Heart right ventricle (tissue), 16 donors: Measurements from ENCODE around the gene AKAP8. TPM values are rescaled to one million over a fixed set of nuclear protein-coding genes. Genes with fewer than 3 reads are reported as not detected.

ENCODE experiments used
- ATAC-seq, 8 donors: fragments of 200-7000 bp; cut with Tn5 transposase; one replicate each; pipeline ENCODE4 v1.9.1; 2020; ENCODE audit warnings: mild to moderate bottlenecking in 8 of 8, moderate library complexity in 8 of 8, moderate number of reproducible peaks in 1 of 8
- DNase-seq, 2 donors: peaks; one replicate each; pipeline ENCODE4 v3.0.0-alpha.2; 2020
- H3K27ac ChIP-seq, 10 donors: fragments of 200-600 bp; sonication (generic) in 2 of 10; one replicate each; pipeline versions ENCODE4 v1.5.0 to v1.8.0; 2020 to 2022; ENCODE audit warnings: mild to moderate bottlenecking in 3 of 10
- H3K27me3 ChIP-seq, 7 donors: fragments of 200-600 bp; one replicate each; pipeline ENCODE4 v1.8.0; 2021 to 2022; ENCODE audit warnings: mild to moderate bottlenecking in 2 of 7
- H3K36me3 ChIP-seq, 9 donors: fragments of 200-600 bp; sonication (generic) in 1 of 9; one replicate each; pipeline versions ENCODE4 v1.5.0 to v1.8.0; 2020 to 2022; ENCODE audit warnings: mild to moderate bottlenecking in 2 of 9
- H3K4me1 ChIP-seq, 9 donors: fragments of 200-600 bp; sonication (generic) in 1 of 9; one replicate each; pipeline versions ENCODE4 v1.5.0 to v1.8.0; 2020 to 2022; ENCODE audit warnings: mild to moderate bottlenecking in 4 of 9
- H3K4me3 ChIP-seq, 10 donors: fragments of 200-600 bp; sonication (generic) in 2 of 10; one replicate each; pipeline versions ENCODE4 v1.5.0 to v1.8.0; 2020 to 2022; ENCODE audit warnings: mild to moderate bottlenecking in 7 of 10, moderate library complexity in 2 of 10
- H3K9me3 ChIP-seq, 11 donors: fragments of 200-600 bp in 10 of 11; sonication (generic) in 2 of 11; one replicate each; pipeline versions ENCODE4 v1.5.0 to v1.8.0; 2013 to 2022; ENCODE audit warnings: mild to moderate bottlenecking in 2 of 11, control low read depth in 1 of 11, moderate library complexity in 1 of 11
- CTCF ChIP-seq, 9 donors: fragments of 200-600 bp; sonication (generic) in 2 of 9; IDR thresholded peaks; one replicate each; pipeline versions ENCODE4 v1.5.0 to v1.8.0; 2021 to 2022; ENCODE audit warnings: antibody characterized with exemption in 9 of 9, mild to moderate bottlenecking in 5 of 9, moderate library complexity in 1 of 9
- WGBS, 2 donors: extraction: QIAGEN DNeasy Blood & Tissue Kit; methylation state at CpG; one replicate each; pipeline ENCODE4 v1.1.7; 2013; ENCODE audit warnings: inconsistent platforms in 1 of 2; 5-methylcytosine and 5-hydroxymethylcytosine counted together
- intact Hi-C, 10 donors: fragments of 100-400 bp; cut with DNase I; formaldehyde crosslinking; loops; one replicate each; pipeline versions ENCODE4 v1.11.1 to v1.14.2; 2022
- polyA plus RNA-seq, 2 donors: library from polyadenylated mRNA; stranded (reverse); fragments of 200-250 nt; gene quantifications; one replicate each; pipeline ENCODE4 v1.2.3, GENCODE V29; 2013
- total RNA-seq, 10 donors: library from RNA; stranded (reverse); fragmentation: NEBNext Ultra II Directional in 3 of 10; extraction: Animal tissue kit (Norgen Biotek cat#: 25700) in 3 of 10; gene quantifications; one replicate each; pipeline versions ENCODE4 v1.2.1 to v1.2.4, GENCODE V29; 2021 to 2023
- donor health status: Arrhythmogenic right ventricular cardiomyopathy.
- donor health status: ischemic (EF 13 %, LVEDD 7.1; RV severe dilation, severe dysfunction).
- donor health status: healthy with polysubstance abuse.
- donor health status: DM: no; HTN: yes; CAD: no.
- donor health status: DM: no; HTN: no; CAD: no.
- donor health status: ischemic (EF 25% LVEDD 6.9; RV normal size, moderate dysfunction).
- donor health status: ischemic (EF 25% LVEDD 5.7; RV mildly dilated, moderate dysfunction).
- donor health status: healthy.
- donor health status: DM: yes; HTN: yes; CAD: no.
- donor health status: Ischemic cardiomyopathy.
- donor health status: ischemic (EF 35%, LVEDD 5.7; RV mildly dilated, moderate dysfunction).
- donor health status: nonischemic (EF 11% LVEDD 7.7; RV severe dilation, severe dysfunction).
- donor health status: DM: yes; HTN: yes; CAD: no.
- donor health status: PGD.
- donor health status: ischemic (EF 29% LVEDD 5.4; RV normal size, mild dysfunction).
- donor health status: nonischemic (EF 23%, LVEDD 6.1; RV moderate dilation, normal function).

Gene AKAP8
- total and polyA plus RNA-seq, 12 donors, result 12.8 to 32.2 (median 18.6) TPM

DNA sequence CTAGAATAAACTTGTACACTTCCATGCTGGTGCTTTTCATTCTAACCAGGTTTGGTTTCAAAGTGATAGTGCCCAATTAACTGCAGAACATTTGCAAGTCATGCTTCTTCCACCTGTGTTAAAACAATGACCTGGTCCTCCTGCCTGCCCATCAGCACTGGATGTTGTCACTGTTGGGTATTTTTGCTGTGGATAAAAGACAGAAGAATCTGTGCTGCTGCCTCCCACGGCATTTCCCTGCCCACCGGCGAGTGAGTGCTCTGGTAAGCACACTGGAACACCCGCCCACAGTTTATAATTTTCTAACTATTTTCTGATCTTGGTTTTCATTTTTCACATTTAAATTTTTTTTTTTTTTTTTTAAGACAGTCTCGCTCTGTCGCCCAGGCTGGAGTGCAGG, 2.3 kb upstream of the AKAP8 start:
- Histone ChIP-seq H3K27me3 (no peaks in the 10 kb centered on the region), H3K36me3 (peaks cover 0 to 24% (median 0%) of the 10 kb centered on the region in 9 donors), H3K9me3 (no peaks in the 10 kb centered on the region), H3K4me1 (peaks cover 9 to 24% (median 22%) of the 10 kb centered on the region in 9 donors), H3K27ac (no peak overlapping the region), H3K4me3 (no peak overlapping the region)
- 88 to 93% methylated on average over 6 of the region's 6 CpGs for WGBS, 2 donors
- TF ChIP-seq CTCF (IDR thresholded peaks at IDR 0.05), result no peak
- ATAC-seq, result no peak
- no peak for DNase-seq
- intact Hi-C loops, result loop anchor here in 3 of 10 donors (5.0 kb wide), 1 partner anchor 35 kb away; the partner anchor contains the start of gene AKAP8L (in 3 of the 3)

- WGBS, 2 donors, result 83 to 86% methylated on average over 2 of the region's 2 CpGs
- H3K27ac ChIP-seq, result peak overlapping the region in 1 of 10 donors; percentile 99
Measured at GRCh38 chr19:15381429-15381828, 1.8 kb upstream of the AKAP8 start.

GRCh38 chr19:15379999-15380647, 536 bp upstream of the AKAP8 start:
- DNase-seq (peak in 1 of 2 donors; percentile 49), ATAC-seq (peak; percentile 2 to 53 (median 10))
- H3K4me3 ChIP-seq, result peak overlapping the region; percentile 58 to 99 (median 90)
- H3K4me1 ChIP-seq, result peaks cover 19 to 42% (median 39%) of the 10 kb centered on the region in 9 donors
- TF ChIP-seq CTCF (IDR thresholded peaks at IDR 0.05), result peak in 1 of 9 donors; percentile 13
- peak overlapping the region; percentile 93 to 99 (median 98) for H3K27ac ChIP-seq
- no peaks in the 10 kb centered on the region for H3K27me3 ChIP-seq
- 1 to 3% methylated on average over 54 to 55 of the region's 56 CpGs for WGBS, 2 donors
- H3K9me3 ChIP-seq, result no peaks in the 10 kb centered on the region
- intact Hi-C loops, result loop anchor here in 6 of 10 donors (2.0 to 10.0 kb wide), 9 partner anchors 37 to 175 kb away; partner anchors contain the start of genes AKAP8L (in 5 of the 6), BRD4 (in 2 of the 6) and WIZ (in 1 of the 6)
- peaks cover 0 to 16% (median 0%) of the 10 kb centered on the region in 9 donors for H3K36me3 ChIP-seq

More at GRCh38 chr19:15381429-15381828, 1.8 kb upstream of the AKAP8 start:
- TF ChIP-seq CTCF (IDR thresholded peaks at IDR 0.05), result no peak
- H3K4me1 ChIP-seq, result peaks cover 12 to 29% (median 26%) of the 10 kb centered on the region in 9 donors
- ATAC-seq, result no peak
- DNase-seq, result no peak
- no peak overlapping the region for H3K4me3 ChIP-seq
- H3K9me3 ChIP-seq, result no peaks in the 10 kb centered on the region
- H3K36me3 ChIP-seq, result peaks cover 0 to 19% (median 0%) of the 10 kb centered on the region in 9 donors
- intact Hi-C loops, result loop anchor here in 3 of 10 donors (5.0 kb wide), 1 partner anchor 36 kb away; the partner anchor contains the start of gene AKAP8L (in 3 of the 3)
- no peaks in the 10 kb centered on the region for H3K27me3 ChIP-seq

DNA sequence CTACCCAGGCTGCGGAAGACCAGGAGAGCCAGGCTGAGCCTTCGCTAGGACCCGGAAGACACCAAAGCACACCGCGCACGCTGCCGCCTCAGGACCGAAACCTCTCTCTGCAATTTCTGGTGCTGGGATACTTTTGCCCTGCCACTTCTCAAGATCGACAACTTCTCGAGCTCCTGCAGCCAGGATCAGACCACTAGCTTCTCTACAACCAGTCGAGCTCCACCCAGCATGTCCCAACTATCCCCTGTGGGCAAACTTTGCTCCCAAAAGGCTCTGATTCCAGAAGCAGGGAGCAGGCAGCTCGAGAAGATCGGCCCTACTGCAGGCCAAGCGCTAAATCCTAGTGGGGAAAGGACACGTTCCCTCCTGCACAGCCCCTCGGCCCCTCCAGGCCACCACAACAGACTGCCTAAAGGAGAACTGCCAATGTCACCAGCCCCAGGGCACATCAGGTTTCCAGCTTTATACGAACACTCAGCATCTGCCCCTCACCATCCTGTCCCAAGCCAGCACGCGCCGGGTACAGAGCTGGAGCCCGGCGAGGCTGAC, 979 bp downstream of the AKAP8 start:
- no peaks in the 10 kb centered on the region for H3K27me3 ChIP-seq
- H3K4me3 ChIP-seq, result peak overlapping the region; percentile 58 to 99 (median 90)
- no peak for TF ChIP-seq CTCF (IDR thresholded peaks at IDR 0.05)
- WGBS, 2 donors, result 0 to 1% methylated on average over 22 of the region's 22 CpGs
- no peak for DNase-seq
- intact Hi-C loops, result loop anchor here in 5 of 10 donors (2.0 to 10.0 kb wide), 9 partner anchors 39 to 176 kb away; partner anchors contain the start of genes AKAP8L (in 2 of the 5), BRD4 (in 2 of the 5) and WIZ (in 1 of the 5)
- H3K36me3 ChIP-seq, result peaks cover 0 to 27% (median 0%) of the 10 kb centered on the region in 9 donors
- no peaks in the 10 kb centered on the region for H3K9me3 ChIP-seq
- H3K27ac ChIP-seq, result peak overlapping the region; percentile 93 to 99 (median 98)
- ATAC-seq, result peak in 1 of 8 donors; percentile 22
- H3K4me1 ChIP-seq, result peaks cover 33 to 57% (median 54%) of the 10 kb centered on the region in 9 donors
